AG04450 (cell line): ENCODE measurements around the gene C1QTNF7. TPM values are rescaled to one million over a fixed set of nuclear protein-coding genes. Genes with fewer than 3 reads are reported as not detected.
A peak's percentile ranks its signal among the peaks of the same experiment; 100 is the strongest.

Source experiments
- CTCF ChIA-PET: fragments of 300-600, 350-600 bp; formaldehyde crosslinking; extraction: SDS; loops from one replicate; lab custom pipeline; 2022; ENCODE audit warnings: antibody characterized with exemption, inconsistent platforms; lab: Charles Lee
- POLR2A ChIA-PET: fragments of 350-600 bp; formaldehyde crosslinking; extraction: SDS; loops from one replicate; lab custom pipeline; 2021; ENCODE audit warnings: antibody characterized with exemption, inconsistent platforms; lab: Yijun Ruan, JAX
- DNase-seq: peaks from one replicate; pipeline ENCODE4 v3.0.0-alpha.2; 2011; ENCODE audit warnings: low read depth, low spot score
- H3K27ac ChIP-seq: one replicate; pipeline ENCODE4 v1.5.1; 2012; ENCODE audit warnings: low read depth, low read length, control low read depth
- H3K27me3 ChIP-seq: one replicate; pipeline ENCODE4 v1.6.0; 2012; ENCODE audit warnings: low read length; ENCODE audit not compliant: control insufficient read depth, insufficient read depth
- H3K4me3 ChIP-seq: 2 replicates; pipeline ENCODE4 v1.5.1; 2011; ENCODE audit warnings: mild to moderate bottlenecking, low read depth, low read length, control low read depth
- H3K9me3 ChIP-seq: 2 replicates; pipeline ENCODE4 v1.5.1; 2012; ENCODE audit warnings: low read length; ENCODE audit not compliant: control insufficient read depth, insufficient read depth
- CTCF ChIP-seq: IDR thresholded peaks from 2 replicates; pipeline ENCODE4 v1.5.1; 2011; ENCODE audit warnings: low read depth, low read length, control low read depth, inconsistent platforms
- polyA plus RNA-seq: library from polyadenylated mRNA; depleted of rRNA; stranded (reverse); fragments of >200 nt; gene quantifications from 2 replicates; pipeline ENCODE4 v1.2.3, GENCODE V29; 2011

The C1QTNF7 gene
- polyA plus RNA-seq, 1 experiment: 2.9 TPM

GRCh38 chr4:15469402-15470127, 41.7 kb downstream of the C1QTNF7 start, which contains the start of gene CC2D2A:
CC2D2A (plus strand) TSS chr4:15469882; CDS start chr4:15475933, 6,051 bp downstream.
- CTCF ChIA-PET: interaction anchor here (0.7 to 4.4 kb wide), 9 partner anchors 10 to 336 kb away, joined by 3 to 60 read pairs (median 4); no protein-coding TSS in a partner anchor
- Histone ChIP-seq H3K9me3 (no peaks in the 10 kb centered on the region), H3K27me3 (no peaks in the 10 kb centered on the region), H3K4me3 (peak within 1 kb of the TSS; percentile 65), H3K27ac (no peak within 1 kb of the TSS)
- POLR2A ChIA-PET: interaction anchor here (0.6 to 1.9 kb wide), 5 partner anchors 11 to 131 kb away, joined by 3 to 7 read pairs (median 3); no protein-coding TSS in a partner anchor
- no peak for DNase-seq
- no peak for TF ChIP-seq CTCF

GRCh38 chr4:15470128-15470475, 42.3 kb downstream of the C1QTNF7 start:
- TF ChIP-seq CTCF: no peak
- Histone ChIP-seq H3K27me3 (no peaks in the 10 kb centered on the region), H3K4me3 (peak overlapping the region; percentile 65), H3K27ac (no peak overlapping the region), H3K9me3 (no peaks in the 10 kb centered on the region)
- no peak for DNase-seq
- ChIA-PET CTCF (interaction anchor here (0.9 to 4.4 kb wide), 7 partner anchors 9 to 238 kb away, joined by 3 to 60 read pairs (median 5); no protein-coding TSS in a partner anchor), POLR2A (interaction anchor here (0.6 to 1.9 kb wide), 5 partner anchors 12 to 130 kb away, joined by 3 to 7 read pairs (median 3); no protein-coding TSS in a partner anchor)

- no peak for TF ChIP-seq CTCF
- ChIA-PET POLR2A (no interaction called here), CTCF (interaction anchor here (1.0 to 2.1 kb wide), 5 partner anchors 37 to 526 kb away, joined by 3 to 9 read pairs (median 4); no protein-coding TSS in a partner anchor)
- Histone ChIP-seq H3K27me3 (no peaks in the 10 kb centered on the region), H3K9me3 (no peaks in the 10 kb centered on the region), H3K27ac (no peak overlapping the region), H3K4me3 (no peak overlapping the region)
- DNase-seq: no peak
Measured at GRCh38 chr4:15476396-15476795, 48.6 kb downstream of the C1QTNF7 start.

- H3K4me3 ChIP-seq: no peak overlapping the region
- no peak for TF ChIP-seq CTCF
- no peak for DNase-seq
Measured at GRCh38 chr4:15478724-15479088, 50.9 kb downstream of the C1QTNF7 start.

More at GRCh38 chr4:15478724-15479088, 50.9 kb downstream of the C1QTNF7 start:
- ChIA-PET POLR2A (interaction anchor here (1.3 to 1.8 kb wide), 2 partner anchors 35 to 244 kb away, joined by 5 to 6 read pairs; no protein-coding TSS in a partner anchor), CTCF (interaction anchor here (0.8 to 2.6 kb wide), 18 partner anchors 9 to 786 kb away, joined by 3 to 32 read pairs (median 6); partner anchors contain the start of gene CC2D2A)
- H3K27me3 ChIP-seq: no peaks in the 10 kb centered on the region
- H3K9me3 ChIP-seq: no peaks in the 10 kb centered on the region
- no peak overlapping the region for H3K27ac ChIP-seq
